OCI-M1 (cell line): Measurements from ENCODE around the gene KCNMB2.

Experiments
- DNase-seq: peaks from one replicate; lab custom pipeline; 2025; lab: John Stamatoyannopoulos, UW

KCNMB2 gene

GRCh38 chr3:178568911-178569310 is 32.7 kb downstream of the KCNMB2 start:
- DNase-seq: no peak

DNA sequence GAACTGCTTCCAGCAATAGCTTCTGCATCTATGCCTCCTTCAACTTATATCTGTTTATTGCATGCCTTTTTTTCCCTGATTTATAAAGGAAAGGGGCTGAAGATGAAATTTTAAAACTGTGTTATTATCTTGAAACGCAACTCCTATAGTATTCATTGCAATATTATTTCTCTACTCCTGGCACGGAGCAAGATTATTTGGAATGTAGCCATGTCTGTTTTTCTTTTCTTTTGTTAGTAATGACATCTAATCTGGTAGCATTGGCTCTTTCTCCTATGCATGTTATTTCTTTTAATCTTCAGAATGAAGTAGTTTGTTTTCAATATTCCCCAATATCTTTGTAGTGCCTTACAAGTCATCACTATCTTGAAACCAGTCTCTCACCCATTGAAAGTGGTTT is 33.6 kb downstream of the KCNMB2 start:
- DNase-seq: no peak

DNA sequence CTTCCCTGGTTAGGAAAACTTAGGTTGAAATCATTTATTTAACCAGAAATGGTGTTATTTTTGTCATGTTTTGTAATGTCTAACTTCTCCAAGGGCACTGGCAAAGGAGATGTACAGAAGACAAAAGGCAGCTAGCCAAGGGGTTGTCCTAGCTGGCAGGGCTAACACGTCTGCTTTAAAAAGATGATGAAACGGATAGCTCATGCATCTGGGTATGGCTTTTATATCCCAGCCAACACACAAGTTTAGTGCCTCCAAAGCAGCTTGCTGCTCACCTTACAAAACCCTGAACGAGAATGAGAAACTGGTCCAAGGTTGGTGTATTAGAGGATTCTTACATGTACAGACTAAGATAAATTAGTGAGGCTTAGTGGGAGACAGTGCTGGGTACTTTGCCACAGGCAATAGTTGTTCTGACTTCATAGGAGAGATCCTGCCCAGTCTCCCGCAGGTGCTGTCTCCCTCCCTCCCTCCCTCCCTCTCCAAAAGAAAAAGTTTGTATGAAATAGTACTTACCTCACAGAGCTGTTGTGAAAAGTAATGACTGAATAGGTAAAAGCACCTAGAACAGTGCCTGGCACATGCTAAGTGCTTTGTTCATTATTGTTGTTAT is 47.8 kb downstream of the KCNMB2 start:
- DNase-seq: no peak

- DNase-seq: no peak
Measured at GRCh38 chr3:178584722-178585380, 48.6 kb downstream of the KCNMB2 start.

- no peak for DNase-seq
Measured at GRCh38 chr3:178585454-178585853, 49.2 kb downstream of the KCNMB2 start.

DNA sequence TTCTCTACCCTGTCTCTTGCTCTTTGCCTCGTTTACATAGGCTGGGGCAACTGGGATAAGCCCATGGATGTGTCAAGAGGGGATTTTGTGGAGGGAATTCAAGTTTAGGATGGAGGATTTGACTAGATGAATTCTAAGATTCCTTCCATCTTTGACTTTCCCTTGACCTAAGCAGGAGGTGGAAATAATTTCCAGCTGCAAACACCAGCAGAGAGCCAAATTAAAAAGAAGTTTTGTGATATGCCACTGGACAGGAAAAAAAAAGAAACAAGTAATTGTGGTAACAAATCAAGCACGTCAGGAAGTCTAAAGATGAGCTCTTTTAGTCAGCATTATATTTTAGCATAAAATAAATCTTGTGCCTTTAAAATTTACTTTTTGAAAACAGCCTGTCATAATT is 49.8 kb downstream of the KCNMB2 start:
- no peak for DNase-seq

GRCh38 chr3:178588628-178589027 is 52.4 kb downstream of the KCNMB2 start:
- no peak for DNase-seq

- no peak for DNase-seq
Measured at GRCh38 chr3:178593786-178594185, 57.5 kb downstream of the KCNMB2 start.

- DNase-seq: no peak
Measured at GRCh38 chr3:178597371-178597770, 61.1 kb downstream of the KCNMB2 start.

- no peak for DNase-seq
Measured at GRCh38 chr3:178602856-178603255, 66.6 kb downstream of the KCNMB2 start.

GRCh38 chr3:178603735-178604134 is 67.5 kb downstream of the KCNMB2 start:
- no peak for DNase-seq

DNA sequence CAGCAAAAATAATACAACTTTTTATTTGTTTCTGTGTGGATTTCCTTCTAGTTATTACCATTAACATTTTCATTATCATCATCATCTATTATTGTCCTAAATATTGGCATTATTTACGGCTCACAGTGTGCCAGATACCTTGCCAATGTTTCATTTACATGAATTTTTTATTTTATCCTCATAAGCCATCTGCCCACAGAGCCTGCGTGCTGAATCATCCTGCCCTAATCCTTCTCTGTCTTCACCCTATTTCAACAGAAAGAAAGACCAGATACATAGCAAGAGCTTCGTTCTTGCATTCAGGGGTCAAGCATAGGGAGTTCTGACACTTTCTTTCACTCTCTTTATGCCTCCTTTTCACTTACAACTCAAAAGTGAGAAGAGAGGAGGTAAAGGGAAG is 82.0 kb downstream of the KCNMB2 start:
- DNase-seq: peak; percentile 82

- DNase-seq: peak; percentile 51
Measured at GRCh38 chr3:178618896-178619295, 82.7 kb downstream of the KCNMB2 start.

GRCh38 chr3:178623666-178624255 is 87.5 kb downstream of the KCNMB2 start:
- peak; percentile 59 for DNase-seq

DNA sequence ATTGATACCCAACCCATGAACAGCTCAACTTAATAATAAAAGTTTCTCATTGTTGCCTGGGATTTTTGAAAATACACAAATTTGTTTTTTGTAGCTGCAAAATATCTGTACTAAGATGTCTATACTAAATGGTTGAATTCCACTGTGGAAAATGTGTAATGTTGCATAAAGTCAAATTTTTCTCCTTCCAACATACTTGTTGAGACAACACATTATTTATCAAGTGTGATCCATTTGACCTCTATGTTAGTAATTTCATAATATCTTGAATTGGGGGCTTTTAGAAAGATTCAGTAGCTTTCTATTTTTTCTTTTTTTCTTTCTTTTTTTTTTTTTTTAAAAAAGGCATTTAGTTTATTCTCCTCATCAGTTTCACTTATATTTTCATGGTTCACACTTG is 88.0 kb downstream of the KCNMB2 start:
- DNase-seq: no peak

GRCh38 chr3:178625053-178625600 is 88.9 kb downstream of the KCNMB2 start:
- no peak for DNase-seq

DNA sequence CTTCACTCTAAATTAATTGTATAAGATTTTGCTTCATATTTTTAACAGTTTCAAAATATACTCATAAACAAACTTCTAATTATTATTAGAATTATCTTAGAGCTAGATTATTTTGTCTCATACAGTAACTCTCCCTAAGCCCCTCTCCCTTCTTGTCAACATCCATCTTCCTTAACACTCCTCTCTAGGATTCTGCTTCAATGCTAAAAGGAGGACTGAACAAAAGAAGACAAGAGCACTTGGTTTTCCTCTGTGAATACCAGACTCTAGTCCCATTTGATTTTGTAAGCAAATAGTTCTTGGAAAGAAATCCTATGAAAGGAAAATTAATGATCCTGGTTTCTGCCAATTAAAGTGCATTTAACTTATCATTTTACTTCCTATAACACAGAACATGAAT is 91.8 kb downstream of the KCNMB2 start:
- DNase-seq: no peak

- no peak for DNase-seq
Measured at GRCh38 chr3:178629430-178630178, 93.4 kb downstream of the KCNMB2 start.

- no peak for DNase-seq
Measured at GRCh38 chr3:178631950-178632349, 95.7 kb downstream of the KCNMB2 start.

DNA sequence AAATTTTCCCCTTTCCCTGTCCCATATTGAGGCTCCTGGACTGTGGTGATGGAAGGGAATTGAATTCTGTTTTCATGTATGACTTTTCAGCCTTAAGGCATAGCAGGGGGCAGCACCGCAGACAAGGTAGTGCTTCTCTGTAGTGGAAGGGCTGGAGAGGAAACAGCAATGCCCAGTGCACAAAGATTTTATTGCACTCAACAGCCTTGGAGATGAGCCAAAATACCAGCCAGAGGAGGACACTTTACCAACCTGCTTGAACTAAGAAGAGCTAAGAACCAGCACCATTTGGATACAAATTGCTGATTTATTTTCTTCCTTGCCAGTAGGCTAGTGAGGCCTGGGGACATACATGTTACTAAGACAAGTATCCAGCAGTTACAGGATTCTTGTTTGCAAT is 98.7 kb downstream of the KCNMB2 start:
- no peak for DNase-seq

GRCh38 chr3:178637802-178638201 is 101.6 kb downstream of the KCNMB2 start:
- no peak for DNase-seq

DNA sequence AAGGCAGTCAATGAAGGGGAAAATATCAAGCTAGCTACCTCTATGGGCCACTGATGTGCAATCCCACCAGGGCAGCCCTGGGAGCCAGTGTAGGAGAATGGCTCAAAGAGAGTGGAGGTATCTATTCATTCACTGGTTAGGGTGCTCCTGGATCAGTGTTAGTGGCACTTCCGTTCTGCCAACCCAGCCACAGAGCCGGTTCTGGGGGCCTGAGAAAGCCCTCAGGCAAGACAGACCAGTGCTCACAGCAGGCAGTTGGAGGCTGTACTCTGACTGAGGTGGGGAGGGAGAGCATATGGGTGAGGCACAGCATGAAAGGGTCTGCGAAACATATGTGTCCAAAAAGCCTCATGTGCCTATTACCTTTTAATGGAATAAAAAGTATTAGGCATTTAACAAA is 109.3 kb downstream of the KCNMB2 start:
- DNase-seq: no peak
